Upper lobe of right lung (tissue), 1 donor: ENCODE results near the gene GUCY1A2. TPM values are rescaled to one million over a fixed set of nuclear protein-coding genes. Genes with fewer than 3 reads are reported as not detected.
A peak's percentile ranks its signal among the peaks of the same experiment; 100 is the strongest.

Experiments used
- ATAC-seq: fragments of 200-7000 bp; cut with Tn5 transposase; one replicate; pipeline ENCODE4 v1.9.1; 2020; ENCODE audit warnings: mild to moderate bottlenecking, moderate library complexity
- DNase-seq: peaks from one replicate; pipeline ENCODE4 v3.0.0-alpha.2; 2020
- H3K27ac ChIP-seq: fragments of 200-600 bp; one replicate; pipeline ENCODE4 v1.8.0; 2022
- H3K27me3 ChIP-seq: fragments of 200-600 bp; one replicate; pipeline ENCODE4 v1.8.0; 2022; ENCODE audit warnings: mild to moderate bottlenecking
- H3K36me3 ChIP-seq: fragments of 200-600 bp; one replicate; pipeline ENCODE4 v1.8.0; 2022
- H3K4me1 ChIP-seq: fragments of 200-600 bp; one replicate; pipeline ENCODE4 v1.8.0; 2022
- H3K4me3 ChIP-seq: fragments of 200-600 bp; one replicate; pipeline ENCODE4 v1.8.0; 2022; ENCODE audit warnings: mild to moderate bottlenecking
- H3K9me3 ChIP-seq: fragments of 200-600 bp; one replicate; pipeline ENCODE4 v1.8.0; 2022
- CTCF ChIP-seq: fragments of 200-600 bp; IDR thresholded peaks from one replicate; pipeline ENCODE4 v1.8.0; 2022; ENCODE audit warnings: antibody characterized with exemption
- intact Hi-C: fragments of 100-400 bp; cut with DNase I; formaldehyde crosslinking; loops from one replicate; pipeline ENCODE4 v1.11.0; 2022
- total RNA-seq: library from RNA; stranded (reverse); fragmentation: NEBNext Ultra II Directional; extraction: Animal tissue kit (Norgen Biotek cat#: 25700); gene quantifications from one replicate; pipeline ENCODE4 v1.2.1, GENCODE V29; 2021
- donor health status: DM: no; HTN: yes; CAD: no; lungs with severe emphysema.

The GUCY1A2 gene
- total RNA-seq, 1 donor from 2014 or later = 31.1 TPM

DNA sequence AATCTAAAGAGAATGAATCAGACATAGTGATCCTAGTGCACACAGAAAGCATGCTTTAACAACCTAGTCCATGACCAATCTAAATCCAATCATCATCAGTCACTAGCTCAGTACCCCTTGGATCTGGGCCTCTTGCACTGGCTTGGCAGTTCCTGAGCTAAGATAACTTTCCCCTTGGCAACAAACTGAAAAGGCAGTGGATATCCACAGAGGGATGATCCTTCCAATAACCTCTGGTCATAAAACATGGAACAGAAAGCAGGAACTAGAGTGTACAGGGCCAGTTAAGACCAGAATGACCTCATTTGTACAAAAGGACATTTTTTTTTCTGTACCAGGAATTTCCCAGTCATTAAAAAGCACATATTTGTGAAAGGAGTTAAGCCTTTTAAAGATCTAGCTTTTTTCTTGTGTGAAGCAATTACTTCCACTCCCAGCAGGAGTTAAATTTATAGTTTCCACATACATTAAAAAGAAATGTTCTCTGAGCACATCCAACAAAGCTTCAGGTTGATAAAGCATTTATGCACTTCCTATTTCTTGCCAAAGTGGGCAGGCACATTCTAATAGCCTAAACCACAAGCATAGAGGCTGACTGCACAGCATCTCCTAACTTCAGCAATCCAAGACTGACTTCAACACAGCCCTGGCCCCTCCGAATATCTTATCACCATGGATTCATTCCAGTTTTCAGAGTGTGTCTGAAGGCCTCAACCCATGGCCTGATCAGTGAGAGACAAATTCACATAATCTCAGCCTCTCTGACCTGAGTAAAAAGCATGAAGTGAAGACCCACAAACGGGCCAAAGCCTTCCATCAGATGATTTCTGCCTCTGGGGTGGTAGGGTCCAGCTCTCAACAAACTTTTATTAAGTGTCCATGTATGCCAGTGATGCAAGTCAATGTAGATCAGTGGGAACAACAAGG is 29.9 kb downstream of the GUCY1A2 start:
- no peak overlapping the region for H3K27ac ChIP-seq
- no peaks in the 10 kb centered on the region for H3K4me1 ChIP-seq
- no peaks in the 10 kb centered on the region for H3K36me3 ChIP-seq
- no peaks in the 10 kb centered on the region for H3K27me3 ChIP-seq
- DNase-seq = no peak
- TF ChIP-seq CTCF = no peak
- peak; percentile 43 for ATAC-seq
- no peak overlapping the region for H3K4me3 ChIP-seq
- H3K9me3 ChIP-seq = no peaks in the 10 kb centered on the region
- intact Hi-C loops = no loop called here

DNA sequence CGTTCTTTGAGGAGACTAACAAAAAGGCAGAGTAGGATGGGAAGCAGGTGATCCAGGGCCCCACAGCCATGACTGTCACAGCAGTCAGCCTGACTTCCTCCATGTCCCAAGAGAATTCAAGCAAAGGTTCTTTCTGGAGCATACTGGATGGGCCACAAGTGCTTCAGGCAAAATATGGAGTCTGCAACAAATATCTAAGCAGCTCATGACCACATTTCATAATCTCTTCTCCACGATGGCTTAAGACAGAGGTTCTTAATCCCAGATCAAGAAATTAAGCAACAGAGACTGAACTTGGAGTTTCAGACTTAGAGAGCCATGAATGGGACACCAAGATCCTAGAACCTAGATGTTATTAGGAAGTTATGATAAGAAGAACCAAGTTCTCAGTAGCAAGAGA is 31.6 kb downstream of the GUCY1A2 start:
- H3K9me3 ChIP-seq = no peaks in the 10 kb centered on the region
- intact Hi-C loops = no loop called here
- H3K27me3 ChIP-seq = no peaks in the 10 kb centered on the region
- no peaks in the 10 kb centered on the region for H3K36me3 ChIP-seq
- no peaks in the 10 kb centered on the region for H3K4me1 ChIP-seq
- ATAC-seq (no peak), DNase-seq (no peak)
- TF ChIP-seq CTCF = no peak
- H3K27ac ChIP-seq = no peak overlapping the region
- H3K4me3 ChIP-seq = no peak overlapping the region

DNA sequence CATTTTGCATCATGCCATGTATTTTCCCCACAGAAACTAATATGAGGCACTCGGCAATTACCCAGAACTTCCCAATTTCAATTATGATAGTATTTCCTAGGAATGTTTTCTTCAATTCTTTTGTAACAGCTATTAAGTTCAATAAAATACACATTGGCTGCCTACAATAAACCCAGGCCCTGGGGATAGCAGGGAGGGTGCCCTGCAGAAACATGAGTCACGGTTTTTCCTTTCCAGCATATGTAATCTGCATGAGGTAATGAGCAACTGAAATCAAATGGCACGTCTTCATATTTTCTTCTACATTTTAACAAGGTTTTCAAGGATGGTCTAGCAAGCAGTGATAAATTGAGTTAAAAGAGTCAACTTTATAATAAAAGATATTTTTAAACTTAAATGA is 32.0 kb downstream of the GUCY1A2 start:
- H3K36me3 ChIP-seq = no peaks in the 10 kb centered on the region
- DNase-seq = no peak
- H3K27ac ChIP-seq = no peak overlapping the region
- no peak for TF ChIP-seq CTCF
- no peaks in the 10 kb centered on the region for H3K9me3 ChIP-seq
- no peaks in the 10 kb centered on the region for H3K27me3 ChIP-seq
- no peaks in the 10 kb centered on the region for H3K4me1 ChIP-seq
- intact Hi-C loops = no loop called here
- ATAC-seq = no peak
- no peak overlapping the region for H3K4me3 ChIP-seq

DNA sequence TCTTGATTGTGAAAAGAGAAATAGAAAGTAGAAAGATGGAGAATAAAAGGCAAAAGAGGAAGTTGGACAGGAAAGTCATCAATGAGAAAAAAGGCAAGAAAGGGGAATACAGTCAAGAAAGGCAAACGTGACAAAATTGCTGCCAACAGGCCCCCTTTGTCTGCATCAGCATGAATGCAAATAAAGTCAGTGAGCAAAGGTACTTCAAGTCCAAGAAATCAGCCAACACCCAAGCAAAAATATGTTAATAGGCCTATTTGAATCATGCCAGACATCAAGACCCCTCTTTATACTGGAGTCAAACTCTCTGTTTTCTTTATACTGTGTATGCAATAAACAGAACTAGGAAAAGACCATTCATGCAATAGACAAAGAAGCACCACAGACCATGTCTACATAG is 34.3 kb downstream of the GUCY1A2 start:
- no peak for TF ChIP-seq CTCF
- intact Hi-C loops = no loop called here
- H3K27ac ChIP-seq = no peak overlapping the region
- no peaks in the 10 kb centered on the region for H3K4me1 ChIP-seq
- no peaks in the 10 kb centered on the region for H3K9me3 ChIP-seq
- H3K4me3 ChIP-seq = no peak overlapping the region
- no peak for DNase-seq
- no peak for ATAC-seq
- H3K27me3 ChIP-seq = no peaks in the 10 kb centered on the region
- no peaks in the 10 kb centered on the region for H3K36me3 ChIP-seq

GRCh38 chr11:106983261-106983660 is 35.0 kb downstream of the GUCY1A2 start:
- intact Hi-C loops = no loop called here
- TF ChIP-seq CTCF = no peak
- DNase-seq (no peak), ATAC-seq (no peak)
- Histone ChIP-seq H3K36me3 (no peaks in the 10 kb centered on the region), H3K9me3 (no peaks in the 10 kb centered on the region), H3K4me1 (no peaks in the 10 kb centered on the region), H3K4me3 (no peak overlapping the region), H3K27ac (no peak overlapping the region), H3K27me3 (no peaks in the 10 kb centered on the region)
